A549 (cell line): ENCODE data around the gene IGLON5. TPM values are rescaled to one million over a fixed set of nuclear protein-coding genes. Genes with fewer than 3 reads are reported as not detected.
A peak's percentile ranks its signal among the peaks of the same experiment; 100 is the strongest.

Experiments
- ATOH8 ChIP-seq: fragments of 250-450 bp; sonication (Bioruptor Pico); IDR thresholded peaks from 2 replicates; pipeline ENCODE4 v1.5.0; 2020; ENCODE audit warnings: low read depth, mild to moderate bottlenecking, moderate library complexity
- BHLHE40 ChIP-seq: IDR thresholded peaks from 2 replicates; pipeline ENCODE4 v1.6.1; 2012; ENCODE audit warnings: low read depth, low read length, inconsistent platforms
- CBX2 ChIP-seq: fragments of 200-600 bp; sonication (generic); IDR thresholded peaks from 2 replicates; pipeline ENCODE4 v1.6.1; 2016; ENCODE audit warnings: low read depth, mild to moderate bottlenecking, borderline replicate concordance
- CEBPB ChIP-seq, 2 experiments: fragments of >200 bp in 1 of 2; sonication (Bioruptor Twin) in 1 of 2; formaldehyde crosslinking in 1 of 2; IDR thresholded peaks; 2 replicates each; pipeline ENCODE4 v1.6.1; 2012 to 2016
- CHD4 ChIP-seq: fragments of 200-600 bp; sonication (generic); IDR thresholded peaks from 2 replicates; pipeline ENCODE4 v1.6.1; 2016; ENCODE audit warnings: antibody characterized with exemption, mild to moderate bottlenecking, borderline replicate concordance
- CTCF ChIP-seq: fragments of >200 bp; sonication (Bioruptor Twin); formaldehyde crosslinking; IDR thresholded peaks from 3 replicates; pipeline ENCODE4 v1.5.1; 2016
- E2F6 ChIP-seq: IDR thresholded peaks from 2 replicates; pipeline ENCODE4 v1.6.1; 2012; ENCODE audit warnings: low read depth, borderline replicate concordance
- EP300 ChIP-seq, 2 experiments: fragments of >200 bp; sonication (Bioruptor Twin); formaldehyde crosslinking; IDR thresholded peaks; 2 replicates in 1 of 2; 3 replicates in 1 of 2; pipeline ENCODE4 v1.6.1; 2016 to 2017
- ESRRA ChIP-seq: fragments of 150-350 bp; IDR thresholded peaks from 2 replicates; pipeline ENCODE4 v1.6.1; 2014; ENCODE audit warnings: mild to moderate bottlenecking, low read length, borderline replicate concordance
- FOSB ChIP-seq: fragments of 250-450 bp; sonication (Bioruptor Pico); IDR thresholded peaks from 2 replicates; pipeline ENCODE4 v1.5.0; 2020; ENCODE audit warnings: mild to moderate bottlenecking, moderate library complexity
- FOXS1 ChIP-seq: fragments of 250-450 bp; sonication (Bioruptor Pico); IDR thresholded peaks from 2 replicates; pipeline ENCODE4 v1.5.0; 2020; ENCODE audit warnings: mild to moderate bottlenecking, moderate library complexity
- GATA3 ChIP-seq: IDR thresholded peaks from 2 replicates; pipeline ENCODE4 v1.6.1; 2012; ENCODE audit warnings: borderline replicate concordance
- HDAC2 ChIP-seq: fragments of 200-600 bp; sonication (generic); IDR thresholded peaks from 2 replicates; pipeline ENCODE4 v1.6.1; 2016
- HEYL ChIP-seq: fragments of 250-450 bp; sonication (Bioruptor Pico); IDR thresholded peaks from 2 replicates; pipeline ENCODE4 v1.8.0; 2021; ENCODE audit warnings: mild to moderate bottlenecking, moderate library complexity
- HMGXB4 ChIP-seq: fragments of 250-450 bp; sonication (Bioruptor Pico); IDR thresholded peaks from 2 replicates; pipeline ENCODE4 v1.5.0; 2021; ENCODE audit warnings: mild to moderate bottlenecking, moderate library complexity, borderline replicate concordance
- HOXB13 ChIP-seq: fragments of 250-450 bp; sonication (Bioruptor Pico); IDR thresholded peaks from 2 replicates; pipeline ENCODE4 v1.5.0; 2020; ENCODE audit warnings: low read depth, mild to moderate bottlenecking, moderate library complexity
- HOXB5 ChIP-seq: fragments of 250-450 bp; sonication (Bioruptor Pico); IDR thresholded peaks from 2 replicates; pipeline ENCODE4 v1.5.0; 2020; ENCODE audit warnings: mild to moderate bottlenecking, moderate library complexity
- JUN ChIP-seq, 2 experiments: fragments of >200 bp; sonication (Bioruptor Twin); formaldehyde crosslinking; IDR thresholded peaks; 2 replicates in 1 of 2; 3 replicates in 1 of 2; pipeline ENCODE4 v1.6.1; 2016 to 2017
- JUNB ChIP-seq: fragments of >200 bp; sonication (Bioruptor Twin); formaldehyde crosslinking; IDR thresholded peaks from 2 replicates; pipeline ENCODE4 v1.6.1; 2016
- MAFK ChIP-seq: fragments of 450-650 bp; IDR thresholded peaks from 2 replicates; pipeline ENCODE4 v1.6.1; 2014; ENCODE audit not compliant: partially characterized antibody
- MAX ChIP-seq: IDR thresholded peaks from 2 replicates; pipeline ENCODE4 v1.6.1; 2012
- MAZ ChIP-seq: fragments of 150-350 bp; IDR thresholded peaks from 2 replicates; pipeline ENCODE4 v1.6.1; 2014; ENCODE audit warnings: antibody characterized with exemption, low read depth, low read length, borderline replicate concordance
- MYC ChIP-seq: IDR thresholded peaks from 2 replicates; pipeline ENCODE4 v1.6.1; 2012; ENCODE audit warnings: mild to moderate bottlenecking, inconsistent platforms, low read length, improper control_type of control experiment, borderline replicate concordance
- NFE2L2 ChIP-seq: fragments of 150-350 bp; conservative IDR thresholded peaks from 2 replicates; pipeline ENCODE4 v1.6.1; 2014; ENCODE audit warnings: low read length
- PBX3 ChIP-seq: IDR thresholded peaks from 2 replicates; pipeline ENCODE4 v1.6.1; 2012
- PHF8 ChIP-seq: fragments of 200-600 bp; sonication (generic); IDR thresholded peaks from 2 replicates; pipeline ENCODE4 v1.6.1; 2016; ENCODE audit warnings: low read depth, mild to moderate bottlenecking, antibody characterized with exemption, moderate library complexity, borderline replicate concordance
- RAD21 ChIP-seq, 2 experiments: fragments of >200 bp in 1 of 2; sonication (Bioruptor Twin) in 1 of 2; formaldehyde crosslinking in 1 of 2; IDR thresholded peaks in 1 of 2; conservative IDR thresholded peaks in 1 of 2; 2 replicates in 1 of 2; 3 replicates in 1 of 2; pipeline ENCODE4 v1.6.1; 2012 to 2018; ENCODE audit warnings: inconsistent platforms in 1 of 2
- RCOR1 ChIP-seq: fragments of 150-350 bp; IDR thresholded peaks from 2 replicates; pipeline ENCODE4 v1.6.1; 2014; ENCODE audit warnings: antibody characterized with exemption, low read length, low read depth
- RFX5 ChIP-seq: fragments of 450-650 bp; IDR thresholded peaks from 2 replicates; pipeline ENCODE4 v1.7.1; 2014; ENCODE audit warnings: antibody characterized with exemption, mild to moderate bottlenecking, moderate library complexity
- RNF2 ChIP-seq: fragments of 200-600 bp; sonication (generic); IDR thresholded peaks from 2 replicates; pipeline ENCODE4 v1.6.1; 2016; ENCODE audit warnings: low read depth, mild to moderate bottlenecking, antibody characterized with exemption, moderate library complexity, borderline replicate concordance
- SREBF2 ChIP-seq: fragments of 450-650 bp; IDR thresholded peaks from 2 replicates; pipeline ENCODE4 v1.6.1; 2014; ENCODE audit warnings: mild to moderate bottlenecking, moderate library complexity
- TFCP2L1 ChIP-seq: fragments of 250-450 bp; sonication (Bioruptor Pico); IDR thresholded peaks from 2 replicates; pipeline ENCODE4 v1.5.0; 2021; ENCODE audit warnings: mild to moderate bottlenecking
- USF2 ChIP-seq: fragments of 450-650 bp; IDR thresholded peaks from 2 replicates; pipeline ENCODE4 v1.6.1; 2014; ENCODE audit warnings: antibody characterized with exemption
- ZC3H11A ChIP-seq: fragments of 450-650 bp; IDR thresholded peaks from 2 replicates; pipeline ENCODE4 v1.6.1; 2014; ENCODE audit warnings: antibody characterized with exemption, mild to moderate bottlenecking
- ZFP36 ChIP-seq: fragments of 450-650 bp; IDR thresholded peaks from 2 replicates; pipeline ENCODE4 v1.6.1; 2014; ENCODE audit warnings: borderline replicate concordance; ENCODE audit not compliant: partially characterized antibody
- ZSCAN20 ChIP-seq: fragments of 250-450 bp; sonication (Bioruptor Pico); IDR thresholded peaks from 2 replicates; pipeline ENCODE4 v1.8.0; 2022; ENCODE audit warnings: mild to moderate bottlenecking, moderate library complexity
- polyA plus RNA-seq, 4 experiments: library from polyadenylated mRNA; depleted of rRNA in 3 of 4; stranded (reverse); fragments of >200 nt; fragmentation: RNase III in 1 of 4; extraction: RNeasy Plus Mini Kit Qiagen cat#74134 plus additional on column Dnase treatment in 1 of 4; gene quantifications; 2 replicates in 3 of 4; 3 replicates in 1 of 4; pipeline ENCODE4 v1.2.3, GENCODE V29; 2011 to 2017

Gene IGLON5
- polyA plus RNA-seq, 2 of the 4 experiments (the other 2 are of a cell fraction) = 0.04 to 0.06 TPM

- no peak for TF ChIP-seq CTCF
- no peak for TF ChIP-seq NFE2L2
- TF ChIP-seq BHLHE40 = no peak
- no peak for TF ChIP-seq ZSCAN20 (CRISPR knock-in tag)
- peak; percentile 77 for TF ChIP-seq PBX3
- no peak for TF ChIP-seq HMGXB4 (CRISPR knock-in tag)
- TF ChIP-seq HOXB13 (CRISPR knock-in tag) = no peak
- no peak for TF ChIP-seq ZFP36
- no peak for TF ChIP-seq JUNB
- TF ChIP-seq SREBF2 = no peak
- TF ChIP-seq CBX2 = no peak
- no peak for TF ChIP-seq MYC
- TF ChIP-seq CHD4 = no peak
- TF ChIP-seq HEYL (CRISPR knock-in tag) = no peak
- TF ChIP-seq ZC3H11A = no peak
- no peak for TF ChIP-seq EP300 (IDR thresholded peaks at IDR 0.05)
- TF ChIP-seq GATA3 = no peak
- no peak for TF ChIP-seq HOXB5 (CRISPR knock-in tag)
- TF ChIP-seq MAZ = no peak
- TF ChIP-seq TFCP2L1 (CRISPR knock-in tag) = 0 out of 2 replicates have a peak, but pooled peaks have one; percentile 57
- no peak for TF ChIP-seq MAFK
- TF ChIP-seq HDAC2 = no peak
- TF ChIP-seq USF2 = no peak
- TF ChIP-seq ESRRA = no peak
- peak; percentile 73 for TF ChIP-seq MAX
- peak; percentile 46 to 80; a peak in 4 of 5 replicates for TF ChIP-seq JUN (IDR thresholded peaks at IDR 0.05)
- TF ChIP-seq E2F6 = peak; percentile 80; the same call in 1 of the 2 replicates
- no peak for TF ChIP-seq CEBPB (IDR thresholded peaks at IDR 0.05)
- no peak for TF ChIP-seq RAD21 (conservative IDR thresholded peaks at IDR 0.05 in 1 of 2, IDR thresholded peaks at IDR 0.05 in 1 of 2)
- TF ChIP-seq FOSB (CRISPR knock-in tag) = 0 out of 2 replicates have a peak, but pooled peaks have one; percentile 44
- TF ChIP-seq ATOH8 (CRISPR knock-in tag) = no peak
- no peak for TF ChIP-seq RNF2
- TF ChIP-seq RFX5 = no peak
- 0 out of 2 replicates have a peak, but pooled peaks have one; percentile 4 for TF ChIP-seq PHF8
- no peak for TF ChIP-seq RCOR1
- TF ChIP-seq FOXS1 (CRISPR knock-in tag) = no peak
Observed at GRCh38 chr19:51366389-51367254, 55.2 kb downstream of the IGLON5 start (continued).
